Naive thymus-derived CD4-positive, alpha-beta T cell (primary cell): ENCODE measurements around the gene LGALS7B. TPM values are rescaled to one million over a fixed set of nuclear protein-coding genes. Genes with fewer than 3 reads are reported as not detected.

Source experiments
- ATAC-seq: fragments of 150-1000 bp; cut with Tn5 transposase; 2 replicates; pipeline ENCODE4 v1.10.0; 2021; ENCODE audit warnings: mild to moderate bottlenecking, moderate library complexity
- CTCF ChIA-PET: fragments of 350-600 bp; sonication (Branson Sonifier 250); formaldehyde crosslinking; loops from one replicate; lab custom pipeline; 2021; ENCODE audit warnings: antibody characterized with exemption; lab: Charles Lee
- POLR2A ChIA-PET: fragments of 350-600 bp; sonication (Branson Sonifier 250); formaldehyde crosslinking; loops from one replicate; lab custom pipeline; 2021; ENCODE audit warnings: antibody characterized with exemption, inconsistent platforms; lab: Charles Lee
- DNase-seq, 9 donors: peaks; one replicate each; pipeline versions ENCODE4 v3.0.0 to v3.0.0-alpha.2; 2020 to 2022; ENCODE audit warnings: mixed read lengths in 1 of 9
- H3K27ac ChIP-seq: one replicate; pipeline ENCODE4 v1.7.0; 2013; ENCODE audit warnings: mild to moderate bottlenecking, low read depth, low read length, moderate library complexity
- H3K27me3 ChIP-seq, 2 donors: one replicate each; pipeline ENCODE4 v1.7.0; 2013; ENCODE audit warnings: low read length in 2 of 2, mild to moderate bottlenecking in 2 of 2, moderate library complexity in 2 of 2; ENCODE audit not compliant: control insufficient read depth in 2 of 2, insufficient read depth in 2 of 2
- H3K36me3 ChIP-seq, 3 experiments: 1 replicate in 2 of 3; 2 replicates in 1 of 3; pipeline ENCODE4 v1.7.0; 2013; ENCODE audit warnings: low read length in 3 of 3, mild to moderate bottlenecking in 3 of 3, moderate library complexity in 1 of 3; ENCODE audit not compliant: insufficient read depth in 3 of 3, control insufficient read depth in 2 of 3
- H3K4me1 ChIP-seq, 2 donors: one replicate each; pipeline ENCODE4 v1.7.0; 2013; ENCODE audit warnings: low read length in 2 of 2, mild to moderate bottlenecking in 2 of 2, moderate library complexity in 1 of 2; ENCODE audit not compliant: control insufficient read depth in 2 of 2, insufficient read depth in 2 of 2
- H3K4me3 ChIP-seq: 2 replicates; pipeline ENCODE4 v1.7.0; 2013; ENCODE audit warnings: mild to moderate bottlenecking, low read length
- H3K9me3 ChIP-seq, 3 experiments: 1 replicate in 2 of 3; 2 replicates in 1 of 3; pipeline ENCODE4 v1.7.0; 2013; ENCODE audit warnings: low read length in 3 of 3; ENCODE audit not compliant: control insufficient read depth in 2 of 3
- H3K27ac Mint-ChIP-seq, 9 donors: one replicate each; pipeline ENCODE4 v1.8.0; 2020 to 2022; ENCODE audit warnings: mixed read lengths in 9 of 9, mild to moderate bottlenecking in 8 of 9, moderate library complexity in 5 of 9, inconsistent platforms in 2 of 9
- H3K27me3 Mint-ChIP-seq, 5 donors: one replicate each; pipeline ENCODE4 v1.8.0; 2021 to 2022; ENCODE audit warnings: mixed read lengths in 5 of 5, mild to moderate bottlenecking in 1 of 5
- H3K36me3 Mint-ChIP-seq, 5 donors: one replicate each; pipeline ENCODE4 v1.8.0; 2020 to 2022; ENCODE audit warnings: mixed read lengths in 5 of 5, mild to moderate bottlenecking in 3 of 5, inconsistent platforms in 1 of 5
- H3K4me1 Mint-ChIP-seq, 7 donors: one replicate each; pipeline ENCODE4 v1.8.0; 2020 to 2022; ENCODE audit warnings: mixed read lengths in 7 of 7, mild to moderate bottlenecking in 3 of 7, inconsistent platforms in 1 of 7
- H3K4me3 Mint-ChIP-seq, 10 donors: one replicate each; pipeline ENCODE4 v1.8.0; 2020 to 2022; ENCODE audit warnings: mild to moderate bottlenecking in 10 of 10, mixed read lengths in 10 of 10, moderate library complexity in 6 of 10, inconsistent platforms in 2 of 10
- H3K9me3 Mint-ChIP-seq, 11 donors: one replicate each; pipeline ENCODE4 v1.8.0; 2020 to 2022; ENCODE audit warnings: mixed read lengths in 11 of 11, mild to moderate bottlenecking in 4 of 11, inconsistent platforms in 1 of 11, moderate library complexity in 1 of 11
- intact Hi-C, 2 donors: fragments of 100-400 bp; cut with micrococcal nuclease; formaldehyde crosslinking; loops; one replicate each; pipeline ENCODE4 v1.15.1; 2023
- polyA plus RNA-seq, 2 donors: library from polyadenylated mRNA; unstranded; fragments of 300-500 nt; fragmentation: Illumina TruSeq; gene quantifications; one replicate each; pipeline ENCODE4 v1.2.3, GENCODE V29; 2021
- total RNA-seq, 6 experiments: library from RNA in 5 of 6; stranded (reverse) in 5 of 6; gene quantifications; 1 replicate in 5 of 6; 2 replicates in 1 of 6; pipeline ENCODE4 v1.2.3 and lab custom pipeline; 2021 to 2026

LGALS7B gene
- total and polyA plus RNA-seq, 7 experiments from 2014 or later, result not detected

GRCh38 chr19:38834104-38834490, 45.1 kb downstream of the LGALS7B start:
- no peak overlapping the region for H3K4me3 ChIP-seq
- POLR2A ChIA-PET, result interaction anchor here (0.6 to 3.6 kb wide), 5 partner anchors 8 to 92 kb away, joined by 3 to 34 read pairs (median 4); partner anchors contain the start of gene HNRNPL
- no peak overlapping the region for H3K27ac ChIP-seq
- peaks cover 9 to 36% (median 30%) of the 10 kb centered on the region in 7 donors for H3K4me1 Mint-ChIP-seq
- H3K9me3 ChIP-seq, result no peaks in the 10 kb centered on the region
- CTCF ChIA-PET, result interaction anchor here (1.0 kb wide), 1 partner anchor 66 kb away, joined by 3 read pairs; no protein-coding TSS in a partner anchor
- H3K4me3 Mint-ChIP-seq, result no peak overlapping the region
- H3K27me3 Mint-ChIP-seq, result no peaks in the 10 kb centered on the region
- H3K9me3 Mint-ChIP-seq, result peaks cover 0 to 7% (median 0%) of the 10 kb centered on the region in 11 donors
- H3K4me1 ChIP-seq, result peaks cover 12 to 21% of the 10 kb centered on the region in 2 donors
- H3K36me3 Mint-ChIP-seq, result peaks cover 0 to 27% (median 18%) of the 10 kb centered on the region in 5 donors
- DNase-seq (no peak), ATAC-seq (no peak)
- H3K36me3 ChIP-seq, result peaks cover 32 to 52% (median 39%) of the 10 kb centered on the region in 3 experiments
- H3K27ac Mint-ChIP-seq, result no peak overlapping the region
- no peaks in the 10 kb centered on the region for H3K27me3 ChIP-seq
- intact Hi-C loops, result loop anchor here (5.0 kb wide), 4 partner anchors 33 to 517 kb away; partner anchors contain the start of genes KCNK6 (in 1 of the 2) and YIF1B (in 1 of the 2)

GRCh38 chr19:38834590-38834989, 45.6 kb downstream of the LGALS7B start:
- peak overlapping the region in 4 of 9 donors; percentile 14 to 38 (median 26) for H3K27ac Mint-ChIP-seq
- Histone ChIP-seq H3K4me3 (no peak overlapping the region), H3K9me3 (no peaks in the 10 kb centered on the region), H3K4me1 (peaks cover 12 to 21% of the 10 kb centered on the region in 2 donors), H3K27me3 (no peaks in the 10 kb centered on the region), H3K36me3 (peaks cover 37 to 55% (median 44%) of the 10 kb centered on the region in 3 experiments), H3K27ac (no peak overlapping the region)
- ATAC-seq (no peak), DNase-seq (no peak)
- no peak overlapping the region for H3K4me3 Mint-ChIP-seq
- ChIA-PET POLR2A (interaction anchor here (0.6 to 1.8 kb wide), 4 partner anchors 10 to 92 kb away, joined by 3 to 7 read pairs (median 4); no protein-coding TSS in a partner anchor), CTCF (interaction anchor here (1.0 kb wide), 1 partner anchor 66 kb away, joined by 3 read pairs; no protein-coding TSS in a partner anchor)
- peaks cover 9 to 40% (median 35%) of the 10 kb centered on the region in 7 donors for H3K4me1 Mint-ChIP-seq
- intact Hi-C loops, result loop anchor here (5.0 kb wide), 4 partner anchors 33 to 517 kb away; partner anchors contain the start of genes KCNK6 (in 1 of the 2) and YIF1B (in 1 of the 2)
- H3K9me3 Mint-ChIP-seq, result peaks cover 0 to 7% (median 0%) of the 10 kb centered on the region in 11 donors
- H3K36me3 Mint-ChIP-seq, result peaks cover 0 to 32% (median 22%) of the 10 kb centered on the region in 5 donors
- H3K27me3 Mint-ChIP-seq, result no peaks in the 10 kb centered on the region

- no peaks in the 10 kb centered on the region for H3K27me3 Mint-ChIP-seq
- CTCF ChIA-PET, result no interaction called here
- peaks cover 45 to 62% (median 52%) of the 10 kb centered on the region in 3 experiments for H3K36me3 ChIP-seq
Observed at GRCh38 chr19:38836159-38836982, 47.4 kb downstream of the LGALS7B start.

GRCh38 chr19:38836983-38837626, 48.1 kb downstream of the LGALS7B start:
- CTCF ChIA-PET, result interaction anchor here (0.9 to 1.1 kb wide), 2 partner anchors 9 to 12 kb away, joined by 3 read pairs; no protein-coding TSS in a partner anchor
- Mint-ChIP-seq H3K27me3 (no peaks in the 10 kb centered on the region), H3K9me3 (peaks cover 0 to 12% (median 0%) of the 10 kb centered on the region in 11 donors), H3K36me3 (peaks cover 0 to 39% (median 32%) of the 10 kb centered on the region in 5 donors), H3K4me3 (no peak overlapping the region), H3K4me1 (peaks cover 15 to 37% (median 29%) of the 10 kb centered on the region in 7 donors), H3K27ac (peak overlapping the region in 3 of 9 donors; percentile 13 to 56 (median 51))
- peaks cover 46 to 65% (median 57%) of the 10 kb centered on the region in 3 experiments for H3K36me3 ChIP-seq
- intact Hi-C loops, result no loop called here
- H3K9me3 ChIP-seq, result no peaks in the 10 kb centered on the region
- no peak for DNase-seq
- no peak overlapping the region for H3K27ac ChIP-seq
- no peak for ATAC-seq
- H3K4me3 ChIP-seq, result no peak overlapping the region
- H3K4me1 ChIP-seq, result peaks cover 15 to 20% of the 10 kb centered on the region in 2 donors
- no peaks in the 10 kb centered on the region for H3K27me3 ChIP-seq
- POLR2A ChIA-PET, result interaction anchor here (1.2 to 1.5 kb wide), 4 partner anchors 9 to 14 kb away, joined by 5 to 9 read pairs (median 6); no protein-coding TSS in a partner anchor

More at GRCh38 chr19:38836159-38836982, 47.4 kb downstream of the LGALS7B start:
- H3K4me1 Mint-ChIP-seq, result peaks cover 14 to 37% (median 28%) of the 10 kb centered on the region in 7 donors
- Histone ChIP-seq H3K27me3 (no peaks in the 10 kb centered on the region), H3K9me3 (no peaks in the 10 kb centered on the region), H3K27ac (no peak overlapping the region), H3K4me3 (no peak overlapping the region), H3K4me1 (peaks cover 9 to 15% of the 10 kb centered on the region in 2 donors)
- no peak for ATAC-seq
- peak overlapping the region in 2 of 9 donors; percentile 55 to 56 for H3K27ac Mint-ChIP-seq
- POLR2A ChIA-PET, result interaction anchor here (0.8 to 1.5 kb wide), 3 partner anchors 13 to 41 kb away, joined by 3 to 9 read pairs (median 4); partner anchors contain the start of gene RINL
- peaks cover 0 to 7% (median 0%) of the 10 kb centered on the region in 11 donors for H3K9me3 Mint-ChIP-seq
- no peak overlapping the region for H3K4me3 Mint-ChIP-seq
- peaks cover 0 to 36% (median 28%) of the 10 kb centered on the region in 5 donors for H3K36me3 Mint-ChIP-seq
- DNase-seq, result no peak
- intact Hi-C loops, result no loop called here

GRCh38 chr19:38837656-38838121, 48.7 kb downstream of the LGALS7B start:
- ChIA-PET POLR2A (interaction anchor here (1.2 to 1.5 kb wide), 4 partner anchors 9 to 14 kb away, joined by 5 to 9 read pairs (median 6); no protein-coding TSS in a partner anchor), CTCF (interaction anchor here (0.9 to 1.1 kb wide), 3 partner anchors 9 to 38 kb away, joined by 3 to 5 read pairs (median 3); no protein-coding TSS in a partner anchor)
- Mint-ChIP-seq H3K4me1 (peaks cover 18 to 39% (median 31%) of the 10 kb centered on the region in 7 donors), H3K27ac (peak overlapping the region in 1 of 9 donors; percentile 67), H3K4me3 (no peak overlapping the region), H3K36me3 (peaks cover 0 to 44% (median 37%) of the 10 kb centered on the region in 5 donors), H3K9me3 (peaks cover 0 to 12% (median 0%) of the 10 kb centered on the region in 11 donors), H3K27me3 (no peaks in the 10 kb centered on the region)
- no peak overlapping the region for H3K27ac ChIP-seq
- no peaks in the 10 kb centered on the region for H3K9me3 ChIP-seq
- DNase-seq (no peak), ATAC-seq (no peak)
- H3K4me1 ChIP-seq, result peaks cover 17 to 23% of the 10 kb centered on the region in 2 donors
- H3K36me3 ChIP-seq, result peaks cover 46 to 68% (median 57%) of the 10 kb centered on the region in 3 experiments
- intact Hi-C loops, result no loop called here
- H3K27me3 ChIP-seq, result no peaks in the 10 kb centered on the region
- no peak overlapping the region for H3K4me3 ChIP-seq
